Activated CD4-positive, alpha-beta T cell treated with anti-CD3 and anti-CD28 coated beads, Interleukin-10, Interleukin-2, amounts not matched to agents 100 ng/mL and 50 ng/mL, durations not matched to agents 16 hours and 8 hours (primary cell): ENCODE measurements around the gene EIF2S1.
"Not testable (repeated sequence)": the region's sequence is repeated elsewhere in the genome, so short reads cannot be mapped to it uniquely, and the experiment has no call there.

ENCODE experiments used
- DNase-seq: peaks from one replicate; pipeline ENCODE4 v3.0.0-alpha.2; 2020

Gene EIF2S1

GRCh38 chr14:67372833-67373232 is 12.7 kb downstream of the EIF2S1 start:
- DNase-seq: no peak

GRCh38 chr14:67373347-67373746 is 13.2 kb downstream of the EIF2S1 start:
- DNase-seq: peak; percentile 65

GRCh38 chr14:67377916-67378315 is 17.8 kb downstream of the EIF2S1 start:
- no peak for DNase-seq

- no peak for DNase-seq
Measured at GRCh38 chr14:67385120-67385519, 25.0 kb downstream of the EIF2S1 start.

GRCh38 chr14:67385618-67386017 is 25.5 kb downstream of the EIF2S1 start:
- no peak for DNase-seq

- no peak for DNase-seq
Measured at GRCh38 chr14:67387195-67387594, 27.1 kb downstream of the EIF2S1 start.

- DNase-seq: no peak
Measured at GRCh38 chr14:67389275-67389674, 29.1 kb downstream of the EIF2S1 start.

- DNase-seq: no peak
Measured at GRCh38 chr14:67389811-67390534, 29.8 kb downstream of the EIF2S1 start.

GRCh38 chr14:67391268-67391667 is 31.1 kb downstream of the EIF2S1 start:
- no peak for DNase-seq

GRCh38 chr14:67392123-67392522 is 32.0 kb downstream of the EIF2S1 start:
- no peak for DNase-seq

- no peak for DNase-seq
Measured at GRCh38 chr14:67392800-67393199, 32.7 kb downstream of the EIF2S1 start.

- no peak for DNase-seq
Measured at GRCh38 chr14:67393689-67394088, 33.6 kb downstream of the EIF2S1 start.

- no peak for DNase-seq
Measured at GRCh38 chr14:67395086-67395875, 35.2 kb downstream of the EIF2S1 start.

- DNase-seq: no peak
Measured at GRCh38 chr14:67395876-67396189, 35.7 kb downstream of the EIF2S1 start.

GRCh38 chr14:67396381-67396970 is 36.3 kb downstream of the EIF2S1 start:
- DNase-seq: no peak

GRCh38 chr14:67397536-67397935 is 37.4 kb downstream of the EIF2S1 start:
- no peak for DNase-seq

GRCh38 chr14:67400434-67400833 is 40.3 kb downstream of the EIF2S1 start:
- DNase-seq: no peak

- DNase-seq: no peak
Measured at GRCh38 chr14:67405771-67406170, 45.6 kb downstream of the EIF2S1 start.

GRCh38 chr14:67408122-67408801 is 48.1 kb downstream of the EIF2S1 start:
- not testable (repeated sequence) for DNase-seq

GRCh38 chr14:67409461-67409860 is 49.3 kb downstream of the EIF2S1 start:
- no peak for DNase-seq

- no peak for DNase-seq
Measured at GRCh38 chr14:67410313-67410712, 50.2 kb downstream of the EIF2S1 start.

- no peak for DNase-seq
Measured at GRCh38 chr14:67411370-67411769, 51.2 kb downstream of the EIF2S1 start.

GRCh38 chr14:67411820-67412421 is 51.8 kb downstream of the EIF2S1 start, which contains the start of gene PLEK2:
Gene PLEK2, minus strand, starts transcription at chr14:67412165. Its CDS starts 106 bp downstream, at chr14:67412059.
- peak; percentile 30 for DNase-seq
